Common myeloid progenitor, CD34-positive (primary cell): ENCODE measurements around the gene PDHA1.

Source experiments
- CTCF ChIA-PET: fragments of 350-600 bp; sonication (Branson Sonifier 250); formaldehyde crosslinking; loops from one replicate; lab custom pipeline; 2021; ENCODE audit warnings: antibody characterized with exemption; lab: Charles Lee
- POLR2A ChIA-PET: fragments of 350-600 bp; sonication (Branson Sonifier 250); formaldehyde crosslinking; loops from one replicate; lab custom pipeline; 2021; ENCODE audit warnings: antibody characterized with exemption; lab: Charles Lee
- DNase-seq, 3 donors: peaks; one replicate each; pipeline versions ENCODE4 v3.0.0 to v3.0.0-alpha.2; 2013
- H3K27ac ChIP-seq, 2 experiments: 1 replicate in 1 of 2; 2 replicates in 1 of 2; pipeline ENCODE4 v1.7.0; 2013; ENCODE audit warnings: inconsistent platforms in 2 of 2, low read length in 2 of 2, mild to moderate bottlenecking in 2 of 2, low read depth in 1 of 2, moderate library complexity in 1 of 2; ENCODE audit not compliant: severe bottlenecking in 2 of 2, insufficient read depth in 1 of 2, poor library complexity in 1 of 2
- H3K27me3 ChIP-seq, 5 experiments: replicated peaks in 2 of 5; 1 replicate in 3 of 5; 2 replicates in 2 of 5; pipeline versions ENCODE4 v1.6.1 to v1.7.0; 2013; ENCODE audit warnings: low read length in 4 of 5, mild to moderate bottlenecking in 2 of 5, moderate library complexity in 2 of 5, inconsistent platforms in 1 of 5; ENCODE audit not compliant: insufficient read depth in 5 of 5, control insufficient read depth in 4 of 5
- H3K36me3 ChIP-seq, 4 experiments: 1 replicate in 2 of 4; 2 replicates in 2 of 4; pipeline versions ENCODE4 v1.6.1 to v1.7.0; 2013; ENCODE audit warnings: low read length in 3 of 4, control low read depth in 1 of 4, mild to moderate bottlenecking in 1 of 4; ENCODE audit not compliant: control insufficient read depth in 4 of 4, insufficient read depth in 4 of 4
- H3K4me1 ChIP-seq, 4 experiments: 1 replicate in 3 of 4; 2 replicates in 1 of 4; pipeline versions ENCODE4 v1.6.1 to v1.7.1; 2013; ENCODE audit warnings: low read length in 3 of 4, mild to moderate bottlenecking in 3 of 4, control low read depth in 1 of 4, inconsistent platforms in 1 of 4, moderate library complexity in 1 of 4; ENCODE audit not compliant: control insufficient read depth in 4 of 4, insufficient read depth in 4 of 4; ENCODE audit errors: control extremely low read depth in 1 of 4
- H3K4me3 ChIP-seq, 7 experiments: 1 replicate in 4 of 7; 2 replicates in 3 of 7; pipeline versions ENCODE4 v1.5.1 to v1.7.0; 2013; ENCODE audit warnings: mild to moderate bottlenecking in 7 of 7, low read length in 6 of 7, moderate library complexity in 6 of 7, inconsistent platforms in 2 of 7, low read depth in 2 of 7, control low read depth in 1 of 7; ENCODE audit not compliant: insufficient read depth in 4 of 7, control insufficient read depth in 1 of 7; ENCODE audit errors: extremely low read depth in 1 of 7
- H3K9me3 ChIP-seq, 5 experiments: 1 replicate in 4 of 5; 2 replicates in 1 of 5; pipeline versions ENCODE4 v1.6.1 to v1.7.1; 2013; ENCODE audit warnings: low read length in 4 of 5, mild to moderate bottlenecking in 2 of 5, inconsistent platforms in 1 of 5, low read depth in 1 of 5, moderate library complexity in 1 of 5; ENCODE audit not compliant: control insufficient read depth in 4 of 5, insufficient read depth in 2 of 5; ENCODE audit errors: control extremely low read depth in 1 of 5
- WGBS: methylation state at CpG from one replicate; pipeline ENCODE4 v1.1.5; 2013; ENCODE audit not compliant: insufficient coverage; 5-methylcytosine and 5-hydroxymethylcytosine counted together

The PDHA1 gene

DNA sequence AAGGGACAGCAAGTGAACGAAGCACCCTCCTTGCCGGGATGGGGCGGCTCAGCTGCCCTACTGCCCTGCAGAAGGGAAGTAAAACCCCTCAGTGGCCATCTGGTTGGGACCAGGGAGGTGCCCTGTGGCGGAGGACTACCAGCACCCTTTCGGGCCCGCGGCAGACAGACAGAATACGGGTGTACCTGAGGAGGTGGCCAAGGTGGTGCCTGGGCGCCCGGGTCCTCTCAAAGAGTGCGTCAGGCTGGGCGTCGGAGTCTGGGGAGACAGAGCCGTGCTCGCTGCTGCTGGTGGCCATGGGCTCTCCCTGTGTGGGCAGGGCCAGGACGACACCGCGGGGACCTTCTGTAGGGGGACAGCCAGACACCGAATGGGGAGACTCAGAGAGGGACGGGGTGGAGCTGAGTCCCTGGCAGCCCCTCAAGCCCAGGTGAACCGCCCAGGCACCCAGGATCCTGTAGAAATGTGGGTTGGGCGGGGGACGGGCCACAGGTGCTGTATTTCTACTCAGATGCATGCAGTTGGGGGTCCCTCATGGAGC, 29.7 kb downstream of the PDHA1 start:
- peak overlapping the region in 4 of 7 experiments; percentile 2 to 73 (median 22) for H3K4me3 ChIP-seq

GRCh38 chrX:19375546-19375945, 31.8 kb downstream of the PDHA1 start:
- H3K4me1 ChIP-seq: peaks cover 0 to 10% (median 6%) of the 10 kb centered on the region in 4 experiments
- no peaks in the 10 kb centered on the region for H3K36me3 ChIP-seq
- H3K4me3 ChIP-seq: no peak overlapping the region
- ChIA-PET CTCF (interaction anchor here (0.6 to 5.5 kb wide), 4 partner anchors 138 to 166 kb away, joined by 3 to 34 read pairs (median 4); no protein-coding TSS in a partner anchor), POLR2A (no interaction called here)
- H3K27me3 ChIP-seq: peaks cover 0 to 13% (median 0%) of the 10 kb centered on the region in 5 experiments
- 86% methylated on average over 5 of the region's 8 CpGs for WGBS
- DNase-seq: no peak
- no peak overlapping the region for H3K27ac ChIP-seq
- peaks cover 0 to 4% (median 0%) of the 10 kb centered on the region in 5 experiments for H3K9me3 ChIP-seq

More for the DNA sequence above, 29.7 kb downstream of the PDHA1 start:
- DNase-seq: no peak
- H3K9me3 ChIP-seq: peaks cover 0 to 4% (median 0%) of the 10 kb centered on the region in 5 experiments
- H3K27me3 ChIP-seq: peaks cover 0 to 13% (median 0%) of the 10 kb centered on the region in 5 experiments
- H3K36me3 ChIP-seq: no peaks in the 10 kb centered on the region
- H3K4me1 ChIP-seq: peaks cover 0 to 10% (median 6%) of the 10 kb centered on the region in 4 experiments
- ChIA-PET CTCF (interaction anchor here (1.1 to 5.5 kb wide), 3 partner anchors 9 to 162 kb away, joined by 4 to 34 read pairs (median 5); no protein-coding TSS in a partner anchor), POLR2A (no interaction called here)
- WGBS: 54% methylated on average over 17 of the region's 23 CpGs
- H3K27ac ChIP-seq: no peak overlapping the region

- POLR2A ChIA-PET: no interaction called here
- H3K9me3 ChIP-seq: peaks cover 0 to 4% (median 0%) of the 10 kb centered on the region in 5 experiments
- CTCF ChIA-PET: no interaction called here
- 95% methylated on average over 12 of the region's 12 CpGs for WGBS
- no peak overlapping the region for H3K27ac ChIP-seq
- H3K4me3 ChIP-seq: no peak overlapping the region
- H3K27me3 ChIP-seq: peaks cover 0 to 11% (median 0%) of the 10 kb centered on the region in 5 experiments
- H3K4me1 ChIP-seq: peaks cover 0 to 5% (median 3%) of the 10 kb centered on the region in 4 experiments
- DNase-seq: no peak
- H3K36me3 ChIP-seq: no peaks in the 10 kb centered on the region
Observed at GRCh38 chrX:19377799-19378198, 34.1 kb downstream of the PDHA1 start.

DNA sequence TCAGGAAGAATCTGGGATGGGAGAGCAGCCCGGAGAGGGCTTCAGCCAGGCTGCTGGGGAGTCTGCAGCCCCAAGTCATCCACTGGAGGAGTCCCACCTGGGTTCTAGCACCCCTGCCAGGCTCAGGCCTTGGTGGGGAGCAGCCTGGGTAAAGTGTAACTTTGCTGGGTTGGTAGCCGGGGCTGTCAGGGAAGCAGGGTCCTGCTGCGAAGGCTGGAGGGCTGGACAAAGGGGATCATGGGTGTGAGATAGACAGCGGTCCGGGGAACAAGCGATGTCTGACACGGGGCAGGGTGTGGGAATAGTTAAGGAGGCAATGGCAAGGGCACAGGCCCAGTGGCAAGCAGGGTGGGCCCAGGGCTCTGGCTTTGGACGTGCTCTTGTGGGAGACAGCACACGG, 37.6 kb downstream of the PDHA1 start:
- Histone ChIP-seq H3K4me3 (no peak overlapping the region), H3K27ac (no peak overlapping the region), H3K4me1 (no peaks in the 10 kb centered on the region), H3K27me3 (peaks cover 0 to 3% (median 0%) of the 10 kb centered on the region in 5 experiments), H3K9me3 (peaks cover 0 to 8% (median 0%) of the 10 kb centered on the region in 5 experiments), H3K36me3 (no peaks in the 10 kb centered on the region)
- ChIA-PET POLR2A (no interaction called here), CTCF (interaction anchor here (1.2 to 2.8 kb wide), 2 partner anchors 9 to 154 kb away, joined by 4 to 16 read pairs; no protein-coding TSS in a partner anchor)
- no peak for DNase-seq
- WGBS: 90% methylated on average over 8 of the region's 9 CpGs

GRCh38 chrX:19382555-19383145, 38.9 kb downstream of the PDHA1 start:
- H3K4me3 ChIP-seq: no peak overlapping the region
- WGBS: 37% methylated on average over 16 of the region's 16 CpGs
- peaks cover 0 to 7% (median 0%) of the 10 kb centered on the region in 5 experiments for H3K9me3 ChIP-seq
- H3K27me3 ChIP-seq: peaks cover 0 to 3% (median 0%) of the 10 kb centered on the region in 5 experiments
- CTCF ChIA-PET: interaction anchor here (1.1 to 2.8 kb wide), 6 partner anchors 9 to 156 kb away, joined by 3 to 16 read pairs (median 4); no protein-coding TSS in a partner anchor
- no peaks in the 10 kb centered on the region for H3K36me3 ChIP-seq
- peak; percentile 37 to 69 (median 64) for DNase-seq
- H3K4me1 ChIP-seq: no peaks in the 10 kb centered on the region
- POLR2A ChIA-PET: no interaction called here
- H3K27ac ChIP-seq: no peak overlapping the region

DNA sequence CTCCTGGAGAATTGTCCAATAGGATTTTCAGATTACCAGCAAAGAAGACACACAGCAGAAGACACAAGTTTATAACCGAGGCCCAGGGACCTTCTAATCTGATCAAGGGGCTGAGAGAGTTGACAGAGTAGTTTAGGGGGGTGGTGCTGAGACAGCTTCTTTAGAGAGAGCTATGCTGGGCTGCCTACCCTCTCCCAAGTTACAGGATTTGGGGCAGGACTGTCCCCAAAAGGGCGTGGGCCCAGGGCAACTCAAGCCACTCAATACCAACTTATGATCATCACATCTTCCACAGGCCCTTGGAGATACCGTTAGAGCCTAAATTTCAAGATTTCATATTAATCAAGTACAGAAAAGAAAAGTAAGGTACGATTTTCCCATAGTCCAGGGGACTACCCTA, 43.0 kb downstream of the PDHA1 start:
- peaks cover 0 to 3% (median 0%) of the 10 kb centered on the region in 5 experiments for H3K9me3 ChIP-seq
- no peak for DNase-seq
- no peak overlapping the region for H3K4me3 ChIP-seq
- ChIA-PET POLR2A (no interaction called here), CTCF (no interaction called here)
- H3K36me3 ChIP-seq: no peaks in the 10 kb centered on the region
- H3K27me3 ChIP-seq: peaks cover 0 to 3% (median 0%) of the 10 kb centered on the region in 5 experiments
- WGBS: no CpG with 5 or more reads among the region's 4 CpGs
- H3K4me1 ChIP-seq: peaks cover 0 to 3% (median 0%) of the 10 kb centered on the region in 4 experiments
- no peak overlapping the region for H3K27ac ChIP-seq
